ENCODE measurements around the gene SDHB.

Gene SDHB

DNA sequence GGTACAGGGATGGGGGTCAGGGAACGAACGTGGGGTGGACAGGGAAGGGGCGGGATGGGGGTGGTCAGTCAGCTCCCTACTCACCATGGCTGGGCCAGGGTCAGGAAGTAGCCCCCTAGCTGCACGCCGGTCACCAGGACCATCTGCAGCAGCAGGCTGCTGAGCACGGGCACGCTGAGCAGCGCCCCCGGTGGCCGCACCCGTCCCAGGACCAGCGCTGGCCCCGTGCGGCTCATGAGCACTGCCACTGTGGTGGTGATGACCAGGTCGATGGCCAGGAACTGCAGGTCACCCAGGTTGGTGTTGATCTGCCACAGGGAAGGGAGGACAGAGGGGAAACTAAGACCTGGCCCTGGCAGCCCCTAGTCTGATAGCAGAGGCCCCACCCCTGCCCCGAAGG is 66.9 kb downstream of the SDHB start:
- no peak overlapping the region for H3K27ac ChIP-seq
- no peak for TF ChIP-seq ZFX (IDR thresholded peaks at IDR 0.05)
- TF ChIP-seq, protein P1, sequence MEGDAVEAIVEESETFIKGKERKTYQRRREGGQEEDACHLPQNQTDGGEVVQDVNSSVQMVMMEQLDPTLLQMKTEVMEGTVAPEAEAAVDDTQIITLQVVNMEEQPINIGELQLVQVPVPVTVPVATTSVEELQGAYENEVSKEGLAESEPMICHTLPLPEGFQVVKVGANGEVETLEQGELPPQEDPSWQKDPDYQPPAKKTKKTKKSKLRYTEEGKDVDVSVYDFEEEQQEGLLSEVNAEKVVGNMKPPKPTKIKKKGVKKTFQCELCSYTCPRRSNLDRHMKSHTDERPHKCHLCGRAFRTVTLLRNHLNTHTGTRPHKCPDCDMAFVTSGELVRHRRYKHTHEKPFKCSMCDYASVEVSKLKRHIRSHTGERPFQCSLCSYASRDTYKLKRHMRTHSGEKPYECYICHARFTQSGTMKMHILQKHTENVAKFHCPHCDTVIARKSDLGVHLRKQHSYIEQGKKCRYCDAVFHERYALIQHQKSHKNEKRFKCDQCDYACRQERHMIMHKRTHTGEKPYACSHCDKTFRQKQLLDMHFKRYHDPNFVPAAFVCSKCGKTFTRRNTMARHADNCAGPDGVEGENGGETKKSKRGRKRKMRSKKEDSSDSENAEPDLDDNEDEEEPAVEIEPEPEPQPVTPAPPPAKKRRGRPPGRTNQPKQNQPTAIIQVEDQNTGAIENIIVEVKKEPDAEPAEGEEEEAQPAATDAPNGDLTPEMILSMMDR (conservative IDR thresholded peaks at IDR 0.05) = no peak; the same call in 1 of the 2 replicates

DNA sequence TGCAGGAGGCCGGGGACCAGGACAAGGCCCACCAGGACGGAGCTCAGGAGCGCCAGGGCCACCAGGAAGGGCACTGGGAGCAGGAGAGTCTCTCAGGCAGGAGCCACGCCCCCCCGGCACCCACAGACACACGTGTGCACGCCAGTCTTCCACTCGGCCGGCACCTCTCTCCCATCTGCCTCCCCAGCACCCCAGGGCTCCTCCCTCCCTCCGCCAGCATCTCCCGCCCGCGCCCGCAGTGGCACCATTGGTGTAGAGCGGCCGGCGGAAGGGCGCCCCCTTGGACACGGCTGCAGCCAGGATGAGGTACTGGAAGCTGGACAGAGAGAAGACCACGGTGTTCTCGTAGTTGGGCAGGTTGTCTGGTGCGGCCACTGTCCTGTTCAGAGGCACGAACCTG is 67.3 kb downstream of the SDHB start:
- H3K27ac ChIP-seq = no peak overlapping the region
- TF ChIP-seq ZFX (IDR thresholded peaks at IDR 0.05) = no peak
- TF ChIP-seq, protein P1 (conservative IDR thresholded peaks at IDR 0.05) = no peak

DNA sequence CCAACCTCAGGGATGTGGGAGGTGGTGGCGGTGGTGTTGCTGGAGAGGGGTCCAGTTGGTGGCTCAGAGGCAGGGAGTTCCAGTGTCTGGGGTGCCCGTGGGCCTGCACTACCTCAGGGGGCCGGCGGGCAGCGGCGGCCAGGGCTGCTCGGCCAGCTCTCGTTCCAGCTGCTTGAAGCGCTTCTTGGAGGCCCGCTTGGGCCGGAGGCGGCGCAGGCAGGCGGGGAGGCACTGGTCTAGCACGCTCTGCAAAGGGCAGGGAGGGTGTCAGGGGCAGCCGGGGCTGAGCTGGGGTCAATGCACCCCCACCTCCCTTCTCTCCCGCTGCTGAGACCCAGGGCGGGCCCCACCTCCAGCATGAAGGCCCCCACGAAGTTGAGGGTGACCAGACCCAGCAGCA is 67.7 kb downstream of the SDHB start:
- no peak for TF ChIP-seq ZFX (IDR thresholded peaks at IDR 0.05)
- TF ChIP-seq, protein P1 (conservative IDR thresholded peaks at IDR 0.05) = no peak
- no peak overlapping the region for H3K27ac ChIP-seq

DNA sequence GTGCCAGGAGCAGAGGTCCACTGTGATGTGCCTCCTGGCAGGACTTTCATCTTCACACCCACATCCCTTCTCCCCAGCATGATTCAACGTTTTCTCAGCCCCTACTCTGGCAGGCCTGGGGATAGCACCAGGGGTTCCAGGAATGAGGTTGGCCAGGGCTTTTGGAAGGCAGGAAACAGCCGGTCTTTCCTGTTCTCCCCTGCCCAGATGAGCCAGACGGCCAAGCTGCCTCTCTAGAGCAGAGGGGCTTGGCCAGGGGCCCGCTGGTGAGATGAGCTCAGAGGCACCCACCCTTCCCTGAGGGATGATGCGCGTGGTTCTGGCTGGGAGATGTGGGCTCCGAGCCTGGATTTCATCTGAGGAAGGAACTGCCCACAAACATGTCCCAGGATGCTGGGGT is 69.1 kb downstream of the SDHB start:
- TF ChIP-seq, protein P1 (conservative IDR thresholded peaks at IDR 0.05) = no peak
- TF ChIP-seq ZFX (IDR thresholded peaks at IDR 0.05) = no peak
- H3K27ac ChIP-seq = no peak overlapping the region

DNA sequence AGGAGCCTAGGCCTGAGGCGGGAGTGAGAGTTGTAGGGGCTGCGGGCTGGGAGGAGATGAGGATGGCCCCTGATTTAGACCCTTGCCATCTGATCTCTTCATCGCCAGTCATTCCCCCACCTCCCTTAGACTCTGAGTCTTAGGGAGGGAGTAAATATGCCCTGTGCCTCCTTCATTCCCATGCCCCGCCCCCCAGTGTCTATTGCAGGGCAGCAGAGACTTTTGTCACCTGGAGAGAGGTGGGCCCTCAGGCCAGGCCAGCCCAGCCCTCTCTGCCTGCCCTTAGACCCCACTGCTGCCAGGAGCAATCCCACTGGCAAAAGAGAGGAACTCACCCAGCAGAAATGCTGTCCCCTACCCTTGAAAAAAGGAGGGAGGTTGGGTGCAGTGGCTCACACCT is 70.2 kb downstream of the SDHB start:
- no peak overlapping the region for H3K27ac ChIP-seq
- TF ChIP-seq ZFX (IDR thresholded peaks at IDR 0.05) = no peak
- TF ChIP-seq, protein P1 (conservative IDR thresholded peaks at IDR 0.05) = no peak

DNA sequence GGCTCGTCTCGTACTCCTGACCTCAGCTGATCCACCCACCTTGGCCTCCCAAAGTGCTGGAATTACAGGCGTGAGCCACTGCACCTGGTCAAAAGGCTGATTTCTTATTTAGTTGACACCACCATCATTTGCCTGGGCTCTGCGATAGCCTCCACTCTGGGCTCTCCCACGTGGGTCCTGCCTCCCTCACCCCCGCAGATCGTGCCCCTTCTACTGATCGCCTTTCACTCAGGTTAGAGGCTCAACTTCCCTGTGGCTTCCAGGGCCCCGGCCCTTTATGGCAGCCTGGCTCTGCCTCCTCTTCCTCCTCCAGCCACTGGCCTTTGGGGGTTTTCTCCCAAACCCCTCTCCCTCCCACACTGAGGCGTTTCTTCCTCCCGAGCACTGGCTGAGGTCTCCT is 70.9 kb downstream of the SDHB start:
- TF ChIP-seq, protein P1 (conservative IDR thresholded peaks at IDR 0.05) = no peak
- no peak for TF ChIP-seq ZFX (IDR thresholded peaks at IDR 0.05)
- no peak overlapping the region for H3K27ac ChIP-seq

DNA sequence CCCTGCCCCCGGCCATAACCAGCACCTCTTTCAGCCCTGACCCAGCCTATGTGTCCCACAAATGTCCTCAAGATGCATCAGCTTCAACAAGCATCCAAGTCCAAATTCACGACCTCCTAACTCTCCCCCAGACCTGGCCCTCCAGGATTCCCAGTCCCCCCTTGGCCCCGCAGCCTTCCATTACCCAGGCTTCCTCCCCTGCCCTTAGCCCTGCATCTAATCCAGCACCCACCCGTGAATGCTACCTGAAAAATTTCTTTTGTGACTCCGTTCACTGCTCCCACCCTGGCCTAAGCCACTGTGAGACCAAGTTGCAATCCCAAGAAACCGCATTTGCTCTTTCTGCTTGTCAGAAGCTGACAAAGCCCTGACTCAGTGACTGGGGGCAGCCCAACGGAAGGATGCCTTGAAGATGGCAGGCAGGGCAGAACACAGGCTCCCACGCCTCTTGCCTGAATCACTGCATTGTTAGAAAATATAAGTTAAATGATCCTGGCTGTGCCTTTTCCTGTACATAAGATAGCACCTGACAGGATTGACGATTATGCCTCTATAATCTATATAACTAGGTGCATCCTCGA is 72.5 kb downstream of the SDHB start:
- no peak overlapping the region for H3K27ac ChIP-seq

More for the DNA sequence above, 72.5 kb downstream of the SDHB start:
- no peak for TF ChIP-seq ZFX (IDR thresholded peaks at IDR 0.05)
- TF ChIP-seq, protein P1 (conservative IDR thresholded peaks at IDR 0.05) = no peak

Data from C4-2B (cell line).